Cardiac muscle cell (in vitro differentiated cells and primary cell): ENCODE measurements around the gene CCDC136. TPM values are rescaled to one million over a fixed set of nuclear protein-coding genes. Genes with fewer than 3 reads are reported as not detected.

ENCODE experiments used
- DNase-seq, 2 donors: peaks; one replicate each; pipeline versions ENCODE4 v3.0.0 to v3.0.0-alpha.2; 2010 to 2017; ENCODE audit warnings: low read depth in 1 of 2, low spot score in 1 of 2
- H3K27ac ChIP-seq: fragments of 200-600 bp; sonication (generic); 2 replicates; pipeline ENCODE4 v1.5.1; 2016
- H3K27me3 ChIP-seq: fragments of 200-600 bp; sonication (generic); 2 replicates; pipeline ENCODE4 v1.6.0; 2016; ENCODE audit warnings: control low read depth
- H3K36me3 ChIP-seq: fragments of 200-600 bp; sonication (generic); 2 replicates; pipeline ENCODE4 v1.5.1; 2016; ENCODE audit warnings: control low read depth
- H3K4me1 ChIP-seq: fragments of 200-600 bp; sonication (generic); 2 replicates; pipeline ENCODE4 v1.8.1; 2017; ENCODE audit warnings: low read depth, mild to moderate bottlenecking, mixed run types
- H3K4me3 ChIP-seq: fragments of 200-600 bp; sonication (generic); 2 replicates; pipeline ENCODE4 v1.5.1; 2016; ENCODE audit warnings: mild to moderate bottlenecking
- H3K9me3 ChIP-seq: fragments of 200-600 bp; sonication (generic); 2 replicates; pipeline ENCODE4 v1.5.1; 2017; ENCODE audit warnings: low read depth, mild to moderate bottlenecking, control low read depth
- polyA plus RNA-seq: library from polyadenylated mRNA; unstranded; fragments of >200 nt; fragmentation: Nextera tagmentation; extraction: Ambion mirVana; gene quantifications from 2 replicates; pipeline ENCODE4 v1.2.1, GENCODE V29; 2016
- total RNA-seq: library from RNA; depleted of rRNA; stranded (reverse); fragments of >200 nt; gene quantifications from 2 replicates; pipeline ENCODE4 v1.2.3, GENCODE V29; 2016
- TF ChIP-seq, protein P1 (sequence below): IDR thresholded peaks from 2 replicates; pipeline ENCODE4 v1.5.1; 2012; ENCODE audit warnings: low read depth, mild to moderate bottlenecking, low read length

The CCDC136 gene
- total and polyA plus RNA-seq, 2 experiments from 2014 or later: 10.7 to 26.4 TPM

DNA sequence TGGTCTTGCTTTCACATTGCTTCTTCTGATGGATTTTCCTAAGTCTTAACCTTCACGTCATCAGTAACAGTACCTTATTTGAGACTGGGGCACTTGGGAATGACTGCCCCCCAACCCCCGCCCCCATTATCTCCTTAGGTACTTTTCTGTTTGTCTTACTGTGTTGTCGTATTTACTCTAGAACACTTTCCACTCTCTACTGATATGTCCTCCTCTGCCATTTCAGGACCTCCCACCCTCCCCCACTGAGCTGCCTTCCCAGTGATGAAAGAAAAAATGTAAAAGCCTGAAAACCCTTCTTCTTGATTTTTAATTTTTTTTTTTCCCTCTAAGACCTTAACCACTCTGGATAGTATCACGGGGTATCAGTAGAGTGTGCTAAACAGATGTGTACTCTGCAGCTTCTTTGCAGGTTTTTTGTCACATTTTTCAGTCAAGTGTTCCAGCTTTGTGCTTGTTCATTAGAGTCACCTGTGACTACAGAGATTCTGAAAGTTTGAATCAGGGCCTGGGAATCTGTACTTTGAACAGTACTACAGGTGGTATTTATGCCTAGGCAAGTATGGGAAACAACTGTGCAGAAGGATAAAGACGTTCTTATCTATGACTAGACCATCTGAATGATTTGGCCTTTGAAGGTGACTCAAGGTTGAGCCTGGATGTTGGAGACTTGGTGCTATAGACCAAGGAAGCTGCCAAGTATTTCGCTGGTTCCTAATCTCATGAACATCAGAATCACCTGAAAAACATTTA, 44.3 kb upstream of the CCDC136 start:
- TF ChIP-seq, protein P1, sequence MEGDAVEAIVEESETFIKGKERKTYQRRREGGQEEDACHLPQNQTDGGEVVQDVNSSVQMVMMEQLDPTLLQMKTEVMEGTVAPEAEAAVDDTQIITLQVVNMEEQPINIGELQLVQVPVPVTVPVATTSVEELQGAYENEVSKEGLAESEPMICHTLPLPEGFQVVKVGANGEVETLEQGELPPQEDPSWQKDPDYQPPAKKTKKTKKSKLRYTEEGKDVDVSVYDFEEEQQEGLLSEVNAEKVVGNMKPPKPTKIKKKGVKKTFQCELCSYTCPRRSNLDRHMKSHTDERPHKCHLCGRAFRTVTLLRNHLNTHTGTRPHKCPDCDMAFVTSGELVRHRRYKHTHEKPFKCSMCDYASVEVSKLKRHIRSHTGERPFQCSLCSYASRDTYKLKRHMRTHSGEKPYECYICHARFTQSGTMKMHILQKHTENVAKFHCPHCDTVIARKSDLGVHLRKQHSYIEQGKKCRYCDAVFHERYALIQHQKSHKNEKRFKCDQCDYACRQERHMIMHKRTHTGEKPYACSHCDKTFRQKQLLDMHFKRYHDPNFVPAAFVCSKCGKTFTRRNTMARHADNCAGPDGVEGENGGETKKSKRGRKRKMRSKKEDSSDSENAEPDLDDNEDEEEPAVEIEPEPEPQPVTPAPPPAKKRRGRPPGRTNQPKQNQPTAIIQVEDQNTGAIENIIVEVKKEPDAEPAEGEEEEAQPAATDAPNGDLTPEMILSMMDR: no peak
- Histone ChIP-seq H3K9me3 (no peaks in the 10 kb centered on the region), H3K4me1 (peaks cover 17% of the 10 kb centered on the region), H3K27me3 (no peaks in the 10 kb centered on the region), H3K36me3 (peaks cover 30% of the 10 kb centered on the region), H3K27ac (peak overlapping the region; percentile 55), H3K4me3 (no peak overlapping the region)
- no peak for DNase-seq

DNA sequence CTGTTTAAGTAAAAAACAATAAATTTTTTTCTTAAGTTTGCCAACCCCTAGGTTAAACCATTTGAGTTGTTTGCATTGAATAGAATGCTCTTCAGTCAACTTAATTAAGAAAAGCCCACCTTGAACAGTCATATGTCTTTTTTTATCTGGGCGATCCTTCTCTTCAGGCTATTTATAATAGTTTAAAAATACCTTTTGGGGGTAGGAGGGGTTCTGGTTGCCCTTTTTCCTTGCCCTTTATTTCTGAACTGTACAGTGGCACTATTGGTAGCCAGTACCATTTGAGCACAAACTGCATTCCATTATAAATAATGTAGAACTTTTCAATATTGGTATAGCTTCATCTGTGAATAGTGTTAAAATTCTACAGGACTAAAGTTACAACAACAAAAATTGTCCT, 39.5 kb upstream of the CCDC136 start:
- Histone ChIP-seq H3K27ac (peak overlapping the region; percentile 71), H3K4me1 (peaks cover 16% of the 10 kb centered on the region), H3K9me3 (no peaks in the 10 kb centered on the region), H3K4me3 (no peak overlapping the region), H3K36me3 (peaks cover 56% of the 10 kb centered on the region), H3K27me3 (no peaks in the 10 kb centered on the region)
- DNase-seq: no peak
- TF ChIP-seq, protein P1: no peak

DNA sequence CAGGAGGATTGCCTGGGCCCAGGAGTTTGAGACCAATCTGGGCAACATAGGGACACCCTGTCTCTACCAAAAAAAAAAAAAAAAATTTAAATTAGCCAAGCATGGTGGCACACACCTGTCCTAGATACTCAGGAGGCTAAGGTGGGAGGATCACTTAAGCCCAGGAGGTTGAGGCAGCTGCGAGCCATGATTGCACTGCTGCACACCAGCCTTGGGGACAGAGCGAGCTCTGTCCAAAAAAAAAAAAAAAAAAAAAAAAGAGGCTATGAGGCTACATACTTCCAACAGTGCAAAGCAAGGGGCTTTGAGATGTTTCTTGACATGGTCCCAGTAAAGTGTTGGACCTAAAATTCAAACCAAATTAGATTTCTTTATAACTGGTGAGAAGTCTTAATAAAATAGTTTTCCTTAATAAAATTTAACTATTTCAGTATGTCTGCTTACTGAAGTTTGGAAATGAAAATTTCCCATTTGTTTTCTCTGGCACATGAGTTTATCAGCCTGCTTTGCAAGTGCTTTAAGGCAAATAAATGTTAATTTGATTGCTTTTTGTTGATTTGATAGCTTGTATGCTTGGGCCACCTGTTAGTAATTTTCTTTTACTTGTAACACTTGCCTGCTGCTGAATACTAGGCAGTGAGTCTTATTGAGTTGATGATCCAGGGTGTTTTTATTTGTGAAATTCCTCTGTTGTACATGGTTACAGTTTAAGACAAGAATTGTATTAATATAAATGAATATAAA, 36.5 kb upstream of the CCDC136 start:
- Histone ChIP-seq H3K4me1 (peaks cover 10% of the 10 kb centered on the region), H3K27ac (no peak overlapping the region), H3K36me3 (peaks cover 50% of the 10 kb centered on the region), H3K27me3 (no peaks in the 10 kb centered on the region), H3K9me3 (no peaks in the 10 kb centered on the region), H3K4me3 (no peak overlapping the region)
- no peak for DNase-seq
- TF ChIP-seq, protein P1: no peak

DNA sequence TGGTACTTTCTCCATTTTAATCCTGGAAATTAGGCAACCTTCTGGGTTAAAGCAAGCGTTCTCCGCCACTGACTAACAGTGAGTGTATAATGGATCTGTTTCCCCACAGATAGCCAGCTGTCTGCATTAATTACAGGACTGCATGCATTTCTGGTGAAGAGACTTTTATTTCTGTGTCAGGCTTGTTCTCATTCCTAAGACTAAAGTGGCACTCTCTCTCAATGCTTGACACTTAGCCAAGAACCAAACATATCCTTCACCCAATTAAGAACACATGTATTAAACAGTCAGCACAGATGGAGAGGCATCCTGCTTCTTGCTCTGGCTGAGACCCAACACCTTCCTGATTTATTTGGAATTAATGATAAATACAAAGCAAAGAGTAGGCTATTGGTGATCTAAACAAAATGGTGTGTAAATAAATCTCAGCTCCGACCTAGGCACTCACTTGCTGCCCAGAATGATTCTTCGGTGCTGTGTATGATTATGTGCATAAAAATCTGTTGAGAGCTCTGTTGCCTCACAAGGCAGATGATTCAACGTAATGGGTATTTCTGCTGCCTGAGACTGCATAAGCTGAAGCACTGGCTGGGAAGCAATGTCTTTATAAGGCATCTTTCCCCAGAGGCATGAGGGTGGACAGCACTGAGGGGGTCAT, 35.8 kb upstream of the CCDC136 start:
- Histone ChIP-seq H3K27me3 (no peaks in the 10 kb centered on the region), H3K27ac (no peak overlapping the region), H3K36me3 (peaks cover 49% of the 10 kb centered on the region), H3K4me1 (peaks cover 10% of the 10 kb centered on the region), H3K9me3 (no peaks in the 10 kb centered on the region), H3K4me3 (no peak overlapping the region)
- peak in 1 of 2 donors; percentile 74 for DNase-seq
- TF ChIP-seq, protein P1: no peak

DNA sequence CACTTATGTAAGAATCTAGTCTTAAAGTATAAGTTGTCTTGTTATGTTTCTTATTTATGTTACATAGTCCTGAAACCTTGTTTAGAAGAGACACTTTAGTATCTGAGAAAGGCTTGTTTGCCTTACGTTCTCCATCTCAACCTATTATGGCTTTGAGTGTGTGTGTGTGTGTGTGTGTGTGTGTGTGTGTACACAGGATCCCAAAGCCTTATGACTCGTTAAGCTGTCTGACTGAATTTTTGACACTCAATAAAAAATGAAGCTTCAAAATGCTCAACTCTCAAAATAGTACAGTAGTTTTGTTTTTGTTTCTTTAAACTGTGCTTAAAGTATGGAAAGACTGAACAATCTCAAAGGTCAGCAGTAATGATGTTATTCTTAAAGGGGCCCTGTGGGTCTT, 34.6 kb upstream of the CCDC136 start:
- Histone ChIP-seq H3K27ac (no peak overlapping the region), H3K36me3 (peaks cover 59% of the 10 kb centered on the region), H3K4me3 (no peak overlapping the region), H3K4me1 (peaks cover 2% of the 10 kb centered on the region), H3K27me3 (no peaks in the 10 kb centered on the region), H3K9me3 (no peaks in the 10 kb centered on the region)
- no peak for DNase-seq
- TF ChIP-seq, protein P1: no peak
